PC-9 (cell line): Measurements from ENCODE around the gene GPATCH4. TPM values are rescaled to one million over a fixed set of nuclear protein-coding genes. Genes with fewer than 3 reads are reported as not detected.

Experiments
- BruUV-seq: library from RNA; stranded (reverse); fragments of 400-500 nt; replicated peaks from 2 replicates; lab custom pipeline; 2021; lab: Mats Ljungman, UMichigan
- CTCF ChIA-PET: fragments of 300-600 bp; sonication (Branson Sonifier 250); formaldehyde crosslinking; loops from one replicate; lab custom pipeline; 2022; ENCODE audit warnings: antibody characterized with exemption; lab: Charles Lee
- POLR2A ChIA-PET: fragments of 300-600 bp; sonication (Branson Sonifier 250); formaldehyde crosslinking; loops from one replicate; lab custom pipeline; 2022; ENCODE audit warnings: antibody characterized with exemption; ENCODE audit not compliant: unreplicated experiment; lab: Charles Lee
- DNase-seq, 2 experiments: peaks; one replicate each; pipeline versions ENCODE4 v3.0.0 to v3.0.0-alpha.2; 2015 to 2022; ENCODE audit warnings: mixed read lengths in 1 of 2
- H2AFZ ChIP-seq: fragments of 200-600 bp; sonication (generic); 2 replicates; pipeline ENCODE4 v1.8.1; 2017; ENCODE audit warnings: antibody characterized with exemption
- H3F3A ChIP-seq: fragments of 200-600 bp; sonication (generic); 2 replicates; pipeline ENCODE4 v1.8.1; 2017; ENCODE audit warnings: antibody characterized with exemption, mild to moderate bottlenecking, low read depth; ENCODE audit not compliant: insufficient read depth
- H3K27ac ChIP-seq: fragments of 200-600 bp; sonication (generic); 2 replicates; pipeline ENCODE4 v1.6.1; 2016; ENCODE audit warnings: mixed run types
- H3K27me3 ChIP-seq: fragments of 200-600 bp; sonication (generic); 2 replicates; pipeline ENCODE4 v1.6.1; 2016; ENCODE audit warnings: low read depth, mixed run types; ENCODE audit not compliant: insufficient read depth
- H3K36me3 ChIP-seq: fragments of 200-600 bp; sonication (generic); 2 replicates; pipeline ENCODE4 v1.6.1; 2016; ENCODE audit warnings: low read depth, mixed run types
- H3K4me1 ChIP-seq: fragments of 200-600 bp; sonication (generic); replicated peaks from 2 replicates; pipeline ENCODE4 v1.6.1; 2016; ENCODE audit warnings: mixed run types; ENCODE audit not compliant: insufficient read depth
- H3K4me2 ChIP-seq: fragments of 200-600 bp; sonication (generic); 2 replicates; pipeline ENCODE4 v1.6.1; 2017; ENCODE audit warnings: mixed run types
- H3K4me3 ChIP-seq: fragments of 200-600 bp; sonication (generic); 2 replicates; pipeline ENCODE4 v1.6.1; 2016; ENCODE audit warnings: mixed run types
- H3K79me2 ChIP-seq: fragments of 200-600 bp; sonication (generic); 2 replicates; pipeline ENCODE4 v1.6.1; 2017; ENCODE audit warnings: low read depth, mixed run types
- H3K9me2 ChIP-seq: fragments of 200-600 bp; sonication (generic); 2 replicates; pipeline ENCODE4 v1.8.1; 2017; ENCODE audit warnings: mild to moderate bottlenecking; ENCODE audit not compliant: insufficient read depth
- H3K9me3 ChIP-seq: fragments of 200-600 bp; sonication (generic); 2 replicates; pipeline ENCODE4 v1.8.1; 2016; ENCODE audit warnings: low read depth; ENCODE audit not compliant: insufficient read depth
- H4K20me1 ChIP-seq: fragments of 200-600 bp; sonication (generic); 2 replicates; pipeline ENCODE4 v1.8.1; 2017; ENCODE audit not compliant: insufficient read depth
- EZH2 ChIP-seq: fragments of 200-600 bp; sonication (generic); IDR thresholded peaks from 2 replicates; pipeline ENCODE4 v1.8.0; 2017; ENCODE audit warnings: antibody characterized with exemption, low read depth
- intact Hi-C: fragments of 100-400 bp; cut with micrococcal nuclease; formaldehyde crosslinking; loops from one replicate; pipeline ENCODE4 v1.10.0; 2022; ENCODE audit not compliant: unreplicated experiment
- total RNA-seq: library from RNA; stranded (reverse); gene quantifications from 2 replicates; pipeline ENCODE4 v1.2.3, GENCODE V29; 2021
- TF ChIP-seq, protein P1 (sequence below): fragments of 200-600 bp; sonication (generic); conservative IDR thresholded peaks from 2 replicates; pipeline ENCODE4 v1.6.1; 2017; ENCODE audit warnings: mixed run types, antibody characterized with exemption, mild to moderate bottlenecking, moderate library complexity

GPATCH4 gene
- total RNA-seq, 1 experiment from 2014 or later = 17.5 TPM

DNA sequence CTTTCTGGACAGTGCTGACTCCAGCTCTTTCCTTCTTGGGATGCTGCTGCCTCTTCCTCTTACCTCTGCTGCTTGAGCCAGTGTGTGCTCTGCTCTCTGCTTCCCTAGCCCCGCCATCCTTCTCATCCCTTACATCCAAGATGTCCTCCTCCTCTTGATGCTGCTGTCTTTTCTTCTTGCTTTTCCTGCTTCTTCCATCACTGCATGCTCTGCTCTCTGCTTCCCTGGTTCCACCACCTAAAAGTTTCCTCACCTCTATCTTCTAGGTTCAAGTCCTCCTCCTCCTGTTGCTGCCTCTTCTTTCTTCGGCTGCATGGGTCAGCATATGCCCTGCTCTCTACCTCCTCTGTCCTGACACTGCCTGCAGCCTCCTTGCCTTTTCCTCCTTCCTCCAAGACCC, 6.3 kb downstream of the GPATCH4 start:
- DNase-seq = no peak
- Histone ChIP-seq H3K9me2 (no peaks in the 10 kb centered on the region), H3K79me2 (peaks cover 26% of the 10 kb centered on the region), H2AFZ (no peak overlapping the region), H3K27ac (no peak overlapping the region), H3F3A (peaks cover 57% of the 10 kb centered on the region; the same call in 1 of the 2 replicates), H3K36me3 (peaks cover 19% of the 10 kb centered on the region), H3K4me2 (no peak overlapping the region), H3K4me1 (peaks cover 14% of the 10 kb centered on the region), H3K27me3 (no peaks in the 10 kb centered on the region), H3K9me3 (no peaks in the 10 kb centered on the region), H4K20me1 (no peaks in the 10 kb centered on the region), H3K4me3 (no peak overlapping the region)
- BruUV-seq = TSS peak; percentile 26
- intact Hi-C loops = no loop called here
- TF ChIP-seq EZH2 = no peak
- TF ChIP-seq, protein P1, sequence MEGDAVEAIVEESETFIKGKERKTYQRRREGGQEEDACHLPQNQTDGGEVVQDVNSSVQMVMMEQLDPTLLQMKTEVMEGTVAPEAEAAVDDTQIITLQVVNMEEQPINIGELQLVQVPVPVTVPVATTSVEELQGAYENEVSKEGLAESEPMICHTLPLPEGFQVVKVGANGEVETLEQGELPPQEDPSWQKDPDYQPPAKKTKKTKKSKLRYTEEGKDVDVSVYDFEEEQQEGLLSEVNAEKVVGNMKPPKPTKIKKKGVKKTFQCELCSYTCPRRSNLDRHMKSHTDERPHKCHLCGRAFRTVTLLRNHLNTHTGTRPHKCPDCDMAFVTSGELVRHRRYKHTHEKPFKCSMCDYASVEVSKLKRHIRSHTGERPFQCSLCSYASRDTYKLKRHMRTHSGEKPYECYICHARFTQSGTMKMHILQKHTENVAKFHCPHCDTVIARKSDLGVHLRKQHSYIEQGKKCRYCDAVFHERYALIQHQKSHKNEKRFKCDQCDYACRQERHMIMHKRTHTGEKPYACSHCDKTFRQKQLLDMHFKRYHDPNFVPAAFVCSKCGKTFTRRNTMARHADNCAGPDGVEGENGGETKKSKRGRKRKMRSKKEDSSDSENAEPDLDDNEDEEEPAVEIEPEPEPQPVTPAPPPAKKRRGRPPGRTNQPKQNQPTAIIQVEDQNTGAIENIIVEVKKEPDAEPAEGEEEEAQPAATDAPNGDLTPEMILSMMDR = no peak
- CTCF ChIA-PET = no interaction called here
- POLR2A ChIA-PET = interaction anchor here (0.6 kb wide), 1 partner anchor 94 kb away, joined by 4 read pairs; no protein-coding TSS in a partner anchor

DNA sequence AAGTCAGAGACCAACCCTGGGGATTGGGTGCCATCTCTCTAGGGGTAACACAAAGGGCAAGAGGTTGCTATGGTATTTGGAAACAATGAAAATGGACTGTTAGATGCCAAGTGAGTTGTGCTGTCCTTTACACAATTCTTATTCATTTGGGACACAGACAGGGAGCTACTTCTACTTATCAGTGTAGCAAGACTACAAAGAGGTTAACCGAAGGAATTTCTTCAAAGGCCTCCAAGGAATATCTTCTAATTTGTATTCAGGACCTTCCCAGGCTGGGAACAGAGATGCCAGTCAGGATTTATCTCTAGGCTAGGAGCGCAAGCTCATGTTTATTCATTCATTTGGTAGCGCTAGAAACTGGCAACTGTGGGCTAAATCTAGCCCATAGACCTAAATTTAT, 7.1 kb downstream of the GPATCH4 start:
- no peak for TF ChIP-seq EZH2
- TF ChIP-seq, protein P1 = no peak
- H4K20me1 ChIP-seq = no peaks in the 10 kb centered on the region
- peaks cover 19% of the 10 kb centered on the region for H3K36me3 ChIP-seq
- H3K27ac ChIP-seq = no peak overlapping the region
- no peak overlapping the region for H3K4me3 ChIP-seq
- peaks cover 53% of the 10 kb centered on the region; the same call in 1 of the 2 replicates for H3F3A ChIP-seq
- H3K9me3 ChIP-seq = no peaks in the 10 kb centered on the region
- no TSS peak for BruUV-seq
- H3K4me1 ChIP-seq = peaks cover 8% of the 10 kb centered on the region
- DNase-seq = no peak
- H3K27me3 ChIP-seq = no peaks in the 10 kb centered on the region
- H2AFZ ChIP-seq = no peak overlapping the region
- intact Hi-C loops = no loop called here
- no peaks in the 10 kb centered on the region for H3K9me2 ChIP-seq
- CTCF ChIA-PET = no interaction called here
- H3K4me2 ChIP-seq = no peak overlapping the region
- peaks cover 18% of the 10 kb centered on the region for H3K79me2 ChIP-seq
- POLR2A ChIA-PET = interaction anchor here (0.6 kb wide), 1 partner anchor 93 kb away, joined by 4 read pairs; no protein-coding TSS in a partner anchor

DNA sequence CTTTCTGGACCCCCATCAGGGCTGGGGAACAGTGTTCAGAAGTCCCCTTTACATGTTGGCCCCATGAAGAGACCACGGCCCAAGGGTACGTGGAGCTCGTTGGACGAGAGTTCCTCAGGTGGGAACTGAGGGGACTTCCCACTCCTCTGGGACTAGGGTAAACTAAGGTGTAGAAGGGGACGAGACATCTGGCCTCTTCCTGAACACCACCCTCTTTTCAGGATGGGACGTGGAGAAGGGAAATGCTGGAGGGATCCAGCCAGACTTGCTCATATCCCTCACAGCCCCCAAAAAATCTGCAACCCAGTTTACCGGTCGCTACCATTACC, 7.7 kb downstream of the GPATCH4 start:
- H3K4me1 ChIP-seq = peaks cover 8% of the 10 kb centered on the region
- no peak overlapping the region for H3K4me2 ChIP-seq
- BruUV-seq = no TSS peak
- TF ChIP-seq EZH2 = no peak
- TF ChIP-seq, protein P1 = no peak
- no peak overlapping the region for H3K27ac ChIP-seq
- peaks cover 53% of the 10 kb centered on the region; the same call in 1 of the 2 replicates for H3F3A ChIP-seq
- H2AFZ ChIP-seq = no peak overlapping the region
- intact Hi-C loops = no loop called here
- H3K79me2 ChIP-seq = peaks cover 12% of the 10 kb centered on the region
- ChIA-PET POLR2A (no interaction called here), CTCF (interaction anchor here (0.5 kb wide), 1 partner anchor 136 kb away, joined by 5 read pairs; no protein-coding TSS in a partner anchor)
- no peaks in the 10 kb centered on the region for H3K9me2 ChIP-seq
- H4K20me1 ChIP-seq = no peaks in the 10 kb centered on the region
- no peaks in the 10 kb centered on the region for H3K27me3 ChIP-seq
- H3K4me3 ChIP-seq = no peak overlapping the region
- DNase-seq = no peak
- peaks cover 19% of the 10 kb centered on the region for H3K36me3 ChIP-seq
- H3K9me3 ChIP-seq = no peaks in the 10 kb centered on the region
